HFFc6 (cell line): ENCODE results near the gene STC2. TPM values are rescaled to one million over a fixed set of nuclear protein-coding genes. Genes with fewer than 3 reads are reported as not detected.

Experiments used
- DNase-seq: peaks from one replicate; pipeline ENCODE4 v3.0.0-alpha.2; 2018
- H3K27ac Mint-ChIP-seq: 2 replicates; pipeline ENCODE4 v1.8.0; 2020; ENCODE audit warnings: mild to moderate bottlenecking, mixed read lengths
- H3K27me3 Mint-ChIP-seq: 2 replicates; pipeline ENCODE4 v1.8.0; 2021; ENCODE audit warnings: mild to moderate bottlenecking, moderate library complexity, mixed read lengths; ENCODE audit not compliant: insufficient read depth
- H3K36me3 Mint-ChIP-seq: 2 replicates; pipeline ENCODE4 v1.8.0; 2021; ENCODE audit warnings: low read depth, mixed read lengths
- H3K4me1 Mint-ChIP-seq: 2 replicates; pipeline ENCODE4 v1.8.0; 2020; ENCODE audit warnings: low read depth, mixed read lengths
- H3K4me3 Mint-ChIP-seq: 2 replicates; pipeline ENCODE4 v1.8.0; 2020; ENCODE audit warnings: mild to moderate bottlenecking, moderate library complexity, mixed read lengths
- H3K9me3 Mint-ChIP-seq: 2 replicates; pipeline ENCODE4 v1.8.0; 2020; ENCODE audit warnings: mild to moderate bottlenecking, mixed read lengths
- CTCF ChIP-seq: fragments of 200-600 bp; sonication (generic); IDR thresholded peaks from 2 replicates; pipeline ENCODE4 v1.5.0; 2021; ENCODE audit warnings: antibody characterized with exemption, mild to moderate bottlenecking
- total RNA-seq, 6 experiments: library from RNA; stranded (reverse); fragmentation: NEBNext Ultra II Directional; extraction: Animal tissue kit (Norgen Biotek cat#: 25700); gene quantifications; 2 replicates in 1 of 6; 3 replicates in 5 of 6; pipeline ENCODE4 v1.2.3, GENCODE V29; 2021

STC2 gene
- total RNA-seq, 6 experiments from 2014 or later = 66.3 to 89.0 (median 71.5) TPM

DNA sequence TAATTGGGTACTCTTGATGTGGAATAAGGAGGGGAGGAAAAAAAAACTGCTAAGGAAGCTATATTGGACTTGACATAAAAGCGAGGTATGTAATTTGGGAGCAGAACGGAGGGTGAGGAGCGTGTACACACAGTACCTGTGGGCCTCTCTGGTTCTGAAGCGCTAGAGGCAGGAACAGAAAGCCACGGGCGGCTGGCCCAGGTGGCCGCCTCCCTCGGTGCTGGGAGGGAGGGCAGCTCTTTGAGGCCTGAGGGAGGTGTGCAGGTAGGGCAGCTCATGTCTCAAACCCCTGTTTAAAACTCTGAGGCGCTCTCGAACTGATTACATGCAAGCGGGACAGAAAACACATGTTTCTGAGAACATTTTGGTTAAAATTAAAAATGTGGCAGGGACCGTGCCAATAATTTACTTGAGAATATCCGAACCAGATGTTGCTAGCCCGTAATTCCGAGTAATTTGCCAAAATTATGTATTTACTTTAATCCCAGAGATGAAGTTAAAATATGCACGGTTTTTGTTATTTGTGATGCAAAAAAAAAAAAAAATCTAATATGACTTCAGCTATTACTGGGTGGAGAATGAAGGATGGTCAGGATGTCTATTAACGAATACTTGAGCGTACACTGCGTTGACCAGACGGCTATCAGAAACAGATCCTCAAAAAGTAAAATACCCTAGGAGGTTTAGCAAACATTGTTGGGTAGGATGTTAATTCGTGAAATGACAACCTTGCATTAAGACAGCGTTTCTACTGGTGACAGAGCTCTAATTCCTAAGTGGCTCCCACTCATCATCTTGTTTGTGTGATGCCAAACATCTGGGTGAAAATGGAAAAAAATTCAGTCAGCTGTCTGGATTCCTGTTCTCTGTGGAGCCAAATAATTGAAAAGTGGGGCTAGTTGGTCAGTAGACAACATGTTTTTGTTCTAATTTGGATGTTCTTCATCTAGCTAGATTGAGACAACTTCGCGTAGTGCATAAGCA, 24.4 kb upstream of the STC2 start:
- no peak for TF ChIP-seq CTCF
- no peak for DNase-seq
- Mint-ChIP-seq H3K4me1 (no peaks in the 10 kb centered on the region), H3K27me3 (peaks cover 23% of the 10 kb centered on the region), H3K27ac (no peak overlapping the region), H3K9me3 (no peaks in the 10 kb centered on the region), H3K36me3 (no peaks in the 10 kb centered on the region), H3K4me3 (no peak overlapping the region)

DNA sequence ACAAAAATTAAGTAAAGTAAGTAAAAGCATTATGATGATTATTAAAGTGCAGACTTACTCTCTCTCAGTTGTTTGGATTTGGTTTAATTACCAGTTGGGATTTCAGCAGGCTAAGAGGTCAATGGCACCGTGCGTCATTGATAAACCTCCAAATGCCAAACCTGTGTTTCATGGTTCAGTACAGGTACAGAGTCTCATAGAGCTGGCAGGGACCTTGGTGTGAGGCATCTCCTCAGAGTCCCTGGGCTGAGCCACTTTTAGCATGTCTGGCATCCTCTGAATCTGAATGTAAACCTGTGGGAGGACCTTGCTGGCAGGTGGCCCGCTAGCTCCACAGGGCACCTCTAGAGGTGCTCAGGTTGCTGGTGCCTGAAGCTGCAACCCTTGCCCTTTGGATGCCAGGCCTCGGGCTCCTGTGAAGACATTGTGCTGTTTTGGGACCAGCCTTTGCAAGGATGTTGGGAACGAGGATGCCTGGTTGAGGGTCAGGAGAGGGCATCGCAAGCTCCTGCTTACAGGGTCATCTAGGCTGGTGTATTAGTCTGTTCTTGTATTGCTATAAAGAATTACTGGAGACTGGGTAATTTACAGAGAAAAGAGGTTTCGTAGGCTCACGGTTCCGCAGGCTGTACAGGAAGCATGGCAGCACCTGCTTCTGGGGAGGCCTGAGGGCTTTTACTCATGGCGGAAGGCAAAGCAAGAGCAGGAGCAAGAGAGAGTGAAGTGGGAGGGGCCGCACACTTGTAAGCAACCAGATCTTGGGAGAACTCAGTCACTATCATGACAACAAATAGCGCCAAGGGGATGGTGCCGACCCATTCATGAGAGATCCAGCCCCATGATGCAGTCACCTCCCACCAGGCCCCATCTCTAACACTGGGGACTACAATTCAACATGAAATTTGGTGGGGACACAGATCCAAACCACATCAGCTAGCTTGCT, 14.9 kb upstream of the STC2 start:
- Mint-ChIP-seq H3K9me3 (no peaks in the 10 kb centered on the region), H3K4me1 (peaks cover 12% of the 10 kb centered on the region), H3K4me3 (no peak overlapping the region), H3K27me3 (peaks cover 6% of the 10 kb centered on the region), H3K27ac (no peak overlapping the region), H3K36me3 (no peaks in the 10 kb centered on the region)
- no peak for DNase-seq
- TF ChIP-seq CTCF = no peak

DNA sequence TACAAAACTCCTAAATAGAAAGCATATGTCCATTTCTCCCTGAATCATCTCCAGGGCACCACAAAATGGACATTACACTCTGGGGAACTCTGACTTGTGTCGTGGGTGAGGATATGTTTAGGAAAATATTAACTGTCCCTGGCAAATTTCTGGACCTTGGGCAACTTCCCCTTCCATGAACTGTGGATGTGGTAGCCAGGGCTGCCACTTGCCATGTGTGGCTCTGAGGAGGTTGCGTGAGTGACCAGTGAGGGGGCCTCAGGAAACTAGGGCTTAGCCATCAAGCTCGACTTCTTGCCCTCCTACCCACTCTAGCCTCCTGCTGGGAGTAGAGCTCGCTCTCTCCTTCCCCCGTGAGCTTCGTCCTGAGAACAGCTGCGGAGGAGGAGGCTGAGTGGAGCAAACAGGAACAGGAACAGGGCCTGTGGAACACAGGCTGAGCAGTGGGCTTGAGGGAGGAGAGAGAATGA, 13.8 kb upstream of the STC2 start:
- no peak overlapping the region for H3K27ac Mint-ChIP-seq
- peaks cover 12% of the 10 kb centered on the region for H3K4me1 Mint-ChIP-seq
- TF ChIP-seq CTCF = no peak
- H3K9me3 Mint-ChIP-seq = no peaks in the 10 kb centered on the region
- H3K4me3 Mint-ChIP-seq = no peak overlapping the region
- H3K36me3 Mint-ChIP-seq = no peaks in the 10 kb centered on the region
- peaks cover 6% of the 10 kb centered on the region for H3K27me3 Mint-ChIP-seq
- no peak for DNase-seq

- H3K27ac Mint-ChIP-seq = no peak overlapping the region
- no peak for DNase-seq
- peaks cover 12% of the 10 kb centered on the region for H3K4me1 Mint-ChIP-seq
- H3K27me3 Mint-ChIP-seq = peaks cover 5% of the 10 kb centered on the region
- no peak overlapping the region for H3K4me3 Mint-ChIP-seq
- H3K36me3 Mint-ChIP-seq = no peaks in the 10 kb centered on the region
- no peaks in the 10 kb centered on the region for H3K9me3 Mint-ChIP-seq
- no peak for TF ChIP-seq CTCF
These were observed 12.8 kb upstream of the STC2 start for GRCh38 chr5:173340984-173341383.

DNA sequence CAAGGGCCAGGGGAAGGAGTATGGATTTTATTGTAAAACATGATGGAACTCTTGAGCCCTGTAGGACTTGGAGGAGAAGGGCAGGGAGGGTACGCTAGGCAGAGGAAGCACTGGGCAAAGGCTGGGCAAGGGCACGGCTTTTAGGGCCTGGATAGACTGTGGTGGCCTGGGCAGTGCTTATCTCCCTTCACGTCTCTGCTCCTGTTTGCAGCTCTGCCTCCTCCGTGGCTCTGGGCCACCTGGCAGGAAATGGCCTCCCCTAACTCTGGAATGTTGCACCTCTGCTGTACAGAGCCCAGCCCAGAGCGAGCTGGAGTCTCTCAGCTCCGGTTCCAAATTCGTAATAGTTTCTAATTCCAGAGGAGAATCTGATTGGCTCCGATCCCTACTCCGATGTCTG, 12.2 kb upstream of the STC2 start:
- Mint-ChIP-seq H3K36me3 (no peaks in the 10 kb centered on the region), H3K4me3 (no peak overlapping the region), H3K4me1 (peaks cover 12% of the 10 kb centered on the region), H3K27me3 (peaks cover 6% of the 10 kb centered on the region), H3K27ac (no peak overlapping the region), H3K9me3 (no peaks in the 10 kb centered on the region)
- no peak for TF ChIP-seq CTCF
- DNase-seq = no peak
